Karpas-422 (cell line): ENCODE results near the gene MRPL43. TPM values are rescaled to one million over a fixed set of nuclear protein-coding genes. Genes with fewer than 3 reads are reported as not detected.

Source experiments
- DNase-seq: peaks from one replicate; pipeline ENCODE4 v3.0.0-alpha.2; 2015
- H2AFZ ChIP-seq: fragments of 200-600 bp; sonication (generic); 2 replicates; pipeline ENCODE4 v1.6.1; 2014; ENCODE audit warnings: antibody characterized with exemption, low read length, mixed read lengths
- H3K27ac ChIP-seq: fragments of 200-600 bp; sonication (generic); 2 replicates; pipeline ENCODE4 v1.5.1; 2014; ENCODE audit warnings: mild to moderate bottlenecking, low read length, moderate library complexity
- H3K27me3 ChIP-seq: fragments of 200-600 bp; sonication (generic); 2 replicates; pipeline ENCODE4 v1.6.1; 2014; ENCODE audit warnings: low read length, mixed read lengths
- H3K36me3 ChIP-seq: fragments of 200-600 bp; sonication (generic); 2 replicates; pipeline ENCODE4 v1.6.1; 2014; ENCODE audit warnings: low read length, mixed read lengths; ENCODE audit not compliant: insufficient read depth
- H3K4me1 ChIP-seq: fragments of 200-600 bp; sonication (generic); 2 replicates; pipeline ENCODE4 v1.6.1; 2014; ENCODE audit warnings: mild to moderate bottlenecking, low read length, mixed read lengths
- H3K4me2 ChIP-seq: fragments of 200-600 bp; sonication (generic); 2 replicates; pipeline ENCODE4 v1.6.1; 2014; ENCODE audit warnings: low read length, low read depth, mild to moderate bottlenecking; ENCODE audit not compliant: poor library complexity, severe bottlenecking
- H3K4me3 ChIP-seq: fragments of 200-600 bp; sonication (generic); 2 replicates; pipeline ENCODE4 v1.5.1; 2014; ENCODE audit warnings: mild to moderate bottlenecking, antibody characterized with exemption, low read length, mixed read lengths
- H3K79me2 ChIP-seq: fragments of 200-600 bp; sonication (generic); 2 replicates; pipeline ENCODE4 v1.6.1; 2014; ENCODE audit warnings: mild to moderate bottlenecking, low read length, mixed read lengths
- H3K9ac ChIP-seq: fragments of 200-600 bp; sonication (generic); 2 replicates; pipeline ENCODE4 v1.6.0; 2014; ENCODE audit warnings: low read length
- H3K9me2 ChIP-seq: fragments of 200-600 bp; sonication (generic), shearing (Covaris generic); replicated peaks from 2 replicates; pipeline ENCODE4 v1.6.0; 2014; ENCODE audit warnings: mild to moderate bottlenecking, low read length, moderate library complexity; ENCODE audit not compliant: insufficient read depth
- H3K9me3 ChIP-seq: fragments of 300-700, 200-600 bp; sonication (generic); 2 replicates; pipeline ENCODE4 v1.6.1; 2014; ENCODE audit warnings: low read length, mixed read lengths
- H4K20me1 ChIP-seq: fragments of 200-600 bp; sonication (generic); 2 replicates; pipeline ENCODE4 v1.6.1; 2014; ENCODE audit warnings: mild to moderate bottlenecking, antibody characterized with exemption, low read length, low read depth; ENCODE audit not compliant: insufficient read depth
- total RNA-seq: library from RNA; depleted of rRNA; stranded (reverse); fragments of >200 nt; shearing (Covaris generic); gene quantifications from 2 replicates; pipeline ENCODE4 v1.2.3, GENCODE V29; 2014; ENCODE audit warnings: low replicate concordance

The MRPL43 gene
- total RNA-seq, 1 experiment from 2014 or later, result 86.3 TPM

GRCh38 chr10:100972115-100972903 lies 15.0 kb downstream of the MRPL43 start:
- Histone ChIP-seq H3K27me3 (no peaks in the 10 kb centered on the region), H2AFZ (no peak overlapping the region), H3K4me2 (no peak overlapping the region), H4K20me1 (no peaks in the 10 kb centered on the region), H3K9me2 (no peaks in the 10 kb centered on the region), H3K9ac (no peak overlapping the region), H3K9me3 (no peaks in the 10 kb centered on the region), H3K36me3 (no peaks in the 10 kb centered on the region), H3K79me2 (no peaks in the 10 kb centered on the region), H3K4me3 (no peak overlapping the region), H3K4me1 (peaks cover 11% of the 10 kb centered on the region), H3K27ac (no peak overlapping the region)
- no peak for DNase-seq

DNA sequence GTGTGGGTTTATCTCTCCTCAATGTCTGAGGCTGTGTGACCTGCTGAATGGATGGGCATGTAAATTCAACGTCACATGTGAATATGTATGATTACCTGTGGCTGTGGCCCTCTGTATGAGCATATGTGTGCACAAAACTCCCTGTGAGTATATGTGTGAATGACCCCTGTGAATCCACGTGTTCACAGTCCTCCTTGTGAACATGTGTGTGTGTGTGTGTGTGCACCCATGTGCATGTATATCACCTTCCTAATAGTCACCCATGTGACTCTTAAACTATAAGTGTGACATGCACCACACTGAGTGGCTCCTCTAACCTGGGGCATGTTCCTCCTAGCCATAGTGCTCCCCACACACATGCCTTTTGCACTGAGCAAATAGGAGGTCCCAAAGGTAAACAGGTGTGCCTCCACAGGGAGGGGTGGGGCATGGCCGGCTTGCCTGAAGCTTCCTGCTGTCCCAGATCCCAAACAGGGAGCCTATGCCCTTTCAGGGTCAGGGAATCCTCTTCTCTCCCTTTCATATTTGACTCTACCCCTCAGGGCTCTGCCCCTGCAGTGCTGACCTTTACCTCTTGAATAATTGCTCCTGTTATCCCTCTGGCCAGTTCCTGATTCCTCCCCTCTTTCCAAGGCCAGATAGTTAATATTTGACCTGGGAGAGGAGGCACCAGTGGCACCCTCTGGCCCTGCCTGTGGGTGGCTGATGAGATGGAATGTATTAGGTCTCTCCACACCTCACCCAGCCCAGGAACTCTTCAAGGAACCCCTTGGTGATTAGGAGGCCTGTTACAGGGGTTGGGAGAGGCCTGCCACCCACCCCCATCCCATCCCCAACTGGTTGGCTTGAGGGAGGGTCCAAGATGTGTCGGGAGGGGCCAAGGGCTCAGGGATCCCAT lies 16.1 kb downstream of the MRPL43 start:
- no peaks in the 10 kb centered on the region for H3K9me3 ChIP-seq
- H3K27me3 ChIP-seq, result no peaks in the 10 kb centered on the region
- no peak overlapping the region for H3K27ac ChIP-seq
- no peak for DNase-seq
- no peaks in the 10 kb centered on the region for H3K9me2 ChIP-seq
- H3K9ac ChIP-seq, result no peak overlapping the region
- H3K4me3 ChIP-seq, result no peak overlapping the region
- no peaks in the 10 kb centered on the region for H3K79me2 ChIP-seq
- peaks cover 11% of the 10 kb centered on the region for H3K4me1 ChIP-seq
- no peaks in the 10 kb centered on the region for H4K20me1 ChIP-seq
- H3K36me3 ChIP-seq, result no peaks in the 10 kb centered on the region
- H3K4me2 ChIP-seq, result no peak overlapping the region
- H2AFZ ChIP-seq, result no peak overlapping the region

DNA sequence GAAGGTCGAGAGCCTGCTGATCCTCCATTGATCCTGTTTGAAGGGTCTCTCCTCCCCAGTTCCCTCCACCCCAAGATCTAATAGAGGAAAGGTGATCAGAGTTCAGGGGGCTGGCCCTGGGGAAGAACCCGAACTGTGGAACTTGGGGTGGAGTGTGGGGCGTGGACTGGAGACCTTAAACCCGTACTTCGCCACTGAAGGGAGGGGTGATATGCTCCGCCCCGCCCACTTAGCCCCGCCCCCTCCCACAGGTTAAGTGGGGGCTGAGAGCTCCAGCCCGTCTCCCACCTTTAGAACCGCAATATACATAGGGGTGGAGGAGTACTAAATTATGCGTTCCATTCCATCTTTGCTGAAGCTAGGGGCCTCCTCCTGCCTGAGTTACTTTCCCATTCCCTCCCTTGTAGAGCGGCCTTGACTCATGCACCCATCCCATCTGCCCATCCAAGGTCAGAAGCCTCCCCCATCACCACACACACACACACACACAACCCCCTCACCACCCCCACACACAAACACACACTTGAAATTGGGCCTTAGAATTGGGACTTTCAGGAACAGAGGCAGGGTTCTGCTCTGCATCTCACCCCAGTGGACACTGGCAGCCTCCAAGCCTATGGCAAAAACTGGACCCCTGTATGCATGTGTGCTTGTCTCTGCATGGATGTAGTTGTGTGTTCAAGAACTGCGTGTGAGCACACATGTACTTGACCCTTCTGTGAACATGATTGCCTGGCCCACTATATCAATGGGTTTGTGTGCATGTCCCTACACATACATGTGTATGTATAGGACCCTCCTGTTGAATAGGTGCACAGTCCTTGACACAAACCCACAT lies 17.0 kb downstream of the MRPL43 start:
- H3K9me2 ChIP-seq, result no peaks in the 10 kb centered on the region
- H3K36me3 ChIP-seq, result no peaks in the 10 kb centered on the region
- H3K4me3 ChIP-seq, result no peak overlapping the region
- H3K9ac ChIP-seq, result no peak overlapping the region
- H2AFZ ChIP-seq, result no peak overlapping the region
- H3K9me3 ChIP-seq, result no peaks in the 10 kb centered on the region
- H3K79me2 ChIP-seq, result no peaks in the 10 kb centered on the region
- H3K4me1 ChIP-seq, result peaks cover 11% of the 10 kb centered on the region
- no peaks in the 10 kb centered on the region for H4K20me1 ChIP-seq
- no peak overlapping the region for H3K27ac ChIP-seq
- peak; percentile 53 for DNase-seq
- H3K27me3 ChIP-seq, result no peaks in the 10 kb centered on the region
- H3K4me2 ChIP-seq, result peak overlapping the region; percentile 27

GRCh38 chr10:100969187-100970075 lies 17.9 kb downstream of the MRPL43 start, which contains the start of gene SEMA4G:
TSS of gene SEMA4G (plus strand) at chr10:100969504. CDS start at chr10:100972913, 3,409 bp downstream.
- H3K9me2 ChIP-seq, result no peaks in the 10 kb centered on the region
- no peaks in the 10 kb centered on the region for H3K79me2 ChIP-seq
- H3K36me3 ChIP-seq, result no peaks in the 10 kb centered on the region
- H4K20me1 ChIP-seq, result no peaks in the 10 kb centered on the region
- peak within 1 kb of the TSS; percentile 61; the same call in 1 of the 2 replicates for H3K4me3 ChIP-seq
- H3K9me3 ChIP-seq, result no peaks in the 10 kb centered on the region
- H2AFZ ChIP-seq, result peak within 1 kb of the TSS; percentile 69; the same call in 1 of the 2 replicates
- H3K4me1 ChIP-seq, result peaks cover 11% of the 10 kb centered on the region
- peak; percentile 76 for DNase-seq
- peak within 1 kb of the TSS; percentile 61 for H3K9ac ChIP-seq
- no peaks in the 10 kb centered on the region for H3K27me3 ChIP-seq
- no peak within 1 kb of the TSS for H3K27ac ChIP-seq
- H3K4me2 ChIP-seq, result peak within 1 kb of the TSS; percentile 84

GRCh38 chr10:100968863-100969186 lies 18.5 kb downstream of the MRPL43 start:
- Histone ChIP-seq H3K4me2 (peak overlapping the region; percentile 84), H3K27ac (no peak overlapping the region), H3K9ac (peak overlapping the region; percentile 61), H3K4me1 (peaks cover 11% of the 10 kb centered on the region), H3K9me2 (no peaks in the 10 kb centered on the region), H3K4me3 (peak overlapping the region; percentile 61; the same call in 1 of the 2 replicates), H2AFZ (peak overlapping the region; percentile 69; the same call in 1 of the 2 replicates), H3K79me2 (no peaks in the 10 kb centered on the region), H3K27me3 (no peaks in the 10 kb centered on the region), H4K20me1 (no peaks in the 10 kb centered on the region), H3K9me3 (no peaks in the 10 kb centered on the region), H3K36me3 (no peaks in the 10 kb centered on the region; the same call in 1 of the 2 replicates)
- no peak for DNase-seq

DNA sequence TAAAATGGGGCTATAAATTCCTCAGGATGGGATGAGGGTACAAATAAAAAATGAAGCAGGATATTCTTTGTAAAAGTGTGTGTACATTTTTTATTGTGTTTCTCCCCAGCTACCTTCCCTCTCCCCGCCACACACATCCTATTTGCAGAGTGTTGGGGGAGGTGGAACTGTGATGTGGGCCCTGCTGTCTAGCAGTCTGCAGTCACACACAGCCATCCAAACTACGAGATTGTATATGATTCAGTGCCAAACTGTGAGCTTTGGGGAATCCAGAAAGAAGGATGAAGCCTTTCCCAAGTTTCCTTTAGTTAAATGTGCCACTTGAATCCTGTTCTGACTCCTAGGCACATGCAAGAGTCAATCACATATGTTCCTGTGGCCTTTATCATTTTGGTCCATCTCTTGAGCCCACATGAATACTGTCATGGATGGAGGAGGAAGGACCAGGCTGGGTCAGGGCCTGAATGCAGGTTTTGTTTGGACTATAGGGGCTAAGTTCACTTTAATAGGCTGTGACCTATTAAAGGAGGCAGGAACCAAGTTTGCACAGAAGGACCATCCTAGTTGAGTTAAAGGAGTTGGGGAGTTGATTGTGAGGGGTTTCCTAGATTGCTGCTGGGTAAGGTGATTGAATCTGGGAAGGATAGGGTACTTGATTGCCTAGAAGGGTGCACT lies 19.1 kb downstream of the MRPL43 start:
- H3K9me2 ChIP-seq, result no peaks in the 10 kb centered on the region
- no peaks in the 10 kb centered on the region for H4K20me1 ChIP-seq
- H3K27ac ChIP-seq, result no peak overlapping the region
- H3K27me3 ChIP-seq, result no peaks in the 10 kb centered on the region
- no peak overlapping the region for H3K4me2 ChIP-seq
- H3K4me3 ChIP-seq, result no peak overlapping the region
- H3K9ac ChIP-seq, result no peak overlapping the region
- H2AFZ ChIP-seq, result no peak overlapping the region
- H3K4me1 ChIP-seq, result peaks cover 11% of the 10 kb centered on the region
- no peak for DNase-seq
- H3K36me3 ChIP-seq, result no peaks in the 10 kb centered on the region; the same call in 1 of the 2 replicates
- no peaks in the 10 kb centered on the region for H3K9me3 ChIP-seq
- no peaks in the 10 kb centered on the region for H3K79me2 ChIP-seq

- H2AFZ ChIP-seq, result no peak overlapping the region
- no peak overlapping the region for H3K9ac ChIP-seq
- no peak for DNase-seq
- H3K9me3 ChIP-seq, result no peaks in the 10 kb centered on the region
- H3K9me2 ChIP-seq, result no peaks in the 10 kb centered on the region
- H3K4me2 ChIP-seq, result no peak overlapping the region
- H3K27ac ChIP-seq, result no peak overlapping the region
- peaks cover 11% of the 10 kb centered on the region for H3K4me1 ChIP-seq
- no peak overlapping the region for H3K4me3 ChIP-seq
- no peaks in the 10 kb centered on the region for H3K27me3 ChIP-seq
- no peaks in the 10 kb centered on the region for H3K79me2 ChIP-seq
- H3K36me3 ChIP-seq, result peaks cover 8% of the 10 kb centered on the region; the same call in 1 of the 2 replicates
- no peaks in the 10 kb centered on the region for H4K20me1 ChIP-seq
These were observed 20.0 kb downstream of the MRPL43 start for GRCh38 chr10:100967332-100967731.
